ENCODE data around the gene ESRRG.

GRCh38 chr1:216554934-216555333 is 168.3 kb downstream of the ESRRG start:
- TF ChIP-seq GATA2 (IDR thresholded peaks at IDR 0.05; ENCODE audit: low read depth, low read length) (no peak), GATA3 (IDR thresholded peaks at IDR 0.05; ENCODE audit: low read depth, low read length) (no peak)

All from SH-SY5Y (cell line).